Loucy (cell line): ENCODE measurements around the gene CCL18.

Source experiments
- H2AFZ ChIP-seq: fragments of 200-600 bp; sonication (generic); 2 replicates; pipeline ENCODE4 v1.6.0; 2016; ENCODE audit warnings: antibody characterized with exemption, mild to moderate bottlenecking, low read length, moderate library complexity
- H3F3A ChIP-seq: fragments of 200-600 bp; 2 replicates; pipeline ENCODE4 v1.6.0; 2016; ENCODE audit warnings: antibody characterized with exemption, low read depth, mild to moderate bottlenecking
- H3K27me3 ChIP-seq: fragments of 200-600 bp; sonication (generic); 2 replicates; pipeline ENCODE4 v1.6.1; 2014; ENCODE audit warnings: low read length, mild to moderate bottlenecking; ENCODE audit not compliant: insufficient read depth, poor library complexity, severe bottlenecking
- H3K36me3 ChIP-seq: fragments of 200-600 bp; sonication (generic); 2 replicates; pipeline ENCODE4 v1.6.1; 2016; ENCODE audit warnings: low read length; ENCODE audit not compliant: insufficient read depth
- H3K4me1 ChIP-seq: fragments of 200-600 bp; sonication (generic); 2 replicates; pipeline ENCODE4 v1.5.1; 2014; ENCODE audit warnings: low read length, mild to moderate bottlenecking; ENCODE audit not compliant: insufficient read depth, poor library complexity, severe bottlenecking
- H3K4me2 ChIP-seq: fragments of 200-600 bp; sonication (generic); 2 replicates; pipeline ENCODE4 v1.6.0; 2014; ENCODE audit warnings: antibody characterized with exemption, low read length, low read depth, mild to moderate bottlenecking; ENCODE audit not compliant: poor library complexity, severe bottlenecking
- H3K4me3 ChIP-seq: fragments of 200-600 bp; sonication (generic); 2 replicates; pipeline ENCODE4 v1.5.1; 2014; ENCODE audit warnings: low read length, mild to moderate bottlenecking, mixed read lengths; ENCODE audit not compliant: poor library complexity, severe bottlenecking
- H3K79me2 ChIP-seq: fragments of 200-600 bp; sonication (generic); 2 replicates; pipeline ENCODE4 v1.6.1; 2014; ENCODE audit warnings: low read length; ENCODE audit not compliant: insufficient read depth
- H3K9ac ChIP-seq: fragments of 200-600 bp; sonication (generic); 2 replicates; pipeline ENCODE4 v1.6.0; 2014; ENCODE audit warnings: mild to moderate bottlenecking, low read depth, low read length, moderate library complexity; ENCODE audit not compliant: poor library complexity, severe bottlenecking
- H3K9me2 ChIP-seq: fragments of 200-600 bp; sonication (generic); replicated peaks from 2 replicates; pipeline ENCODE4 v1.6.1; 2016; ENCODE audit warnings: low read depth, low read length, mixed read lengths
- H3K9me3 ChIP-seq: fragments of 200-600 bp; sonication (generic); 2 replicates; pipeline ENCODE4 v1.6.1; 2014; ENCODE audit warnings: mild to moderate bottlenecking, antibody characterized with exemption, low read length, low read depth; ENCODE audit not compliant: insufficient read depth
- H4K20me1 ChIP-seq: fragments of 200-600 bp; sonication (generic); 2 replicates; pipeline ENCODE4 v1.6.0; 2014; ENCODE audit warnings: antibody characterized with exemption, low read length, mild to moderate bottlenecking; ENCODE audit not compliant: insufficient read depth, poor library complexity, severe bottlenecking
- CTCF ChIP-seq: fragments of 200-600 bp; sonication (generic); conservative IDR thresholded peaks from 2 replicates; pipeline ENCODE4 v1.5.1; 2014; ENCODE audit warnings: mild to moderate bottlenecking, antibody characterized with exemption, low read length
- EZH2phosphoT487 ChIP-seq: fragments of 200-600 bp; IDR thresholded peaks from 2 replicates; pipeline ENCODE4 v1.6.1; 2018; ENCODE audit warnings: antibody characterized with exemption, mild to moderate bottlenecking, moderate library complexity, borderline replicate concordance

Gene CCL18

GRCh38 chr17:36104701-36105181 lies 40.7 kb downstream of the CCL18 start:
- Histone ChIP-seq H3K27me3 (no peaks in the 10 kb centered on the region), H3K79me2 (no peaks in the 10 kb centered on the region), H3K4me1 (no peaks in the 10 kb centered on the region), H3K4me2 (no peak overlapping the region), H4K20me1 (no peaks in the 10 kb centered on the region), H2AFZ (no peak overlapping the region), H3K9ac (no peak overlapping the region), H3K36me3 (no peaks in the 10 kb centered on the region), H3K9me2 (no peaks in the 10 kb centered on the region), H3K9me3 (no peaks in the 10 kb centered on the region), H3F3A (no peaks in the 10 kb centered on the region), H3K4me3 (no peak overlapping the region)
- TF ChIP-seq CTCF (no peak), EZH2phosphoT487 (no peak)

- Histone ChIP-seq H3K27me3 (no peaks in the 10 kb centered on the region), H4K20me1 (no peaks in the 10 kb centered on the region), H3K4me2 (no peak overlapping the region), H3K79me2 (no peaks in the 10 kb centered on the region), H3K9me3 (no peaks in the 10 kb centered on the region), H3F3A (no peaks in the 10 kb centered on the region), H3K9me2 (no peaks in the 10 kb centered on the region), H3K4me1 (no peaks in the 10 kb centered on the region), H2AFZ (no peak overlapping the region), H3K4me3 (no peak overlapping the region), H3K36me3 (no peaks in the 10 kb centered on the region), H3K9ac (no peak overlapping the region)
- no peak for TF ChIP-seq EZH2phosphoT487
- TF ChIP-seq CTCF: no peak
These were observed 41.9 kb downstream of the CCL18 start for GRCh38 chr17:36105781-36106492.

- Histone ChIP-seq H3K9ac (no peak overlapping the region), H3K4me3 (no peak overlapping the region), H3K4me2 (no peak overlapping the region), H3K9me3 (no peaks in the 10 kb centered on the region), H4K20me1 (no peaks in the 10 kb centered on the region), H3K27me3 (no peaks in the 10 kb centered on the region), H3K9me2 (no peaks in the 10 kb centered on the region), H3K36me3 (no peaks in the 10 kb centered on the region), H3K4me1 (no peaks in the 10 kb centered on the region), H2AFZ (no peak overlapping the region), H3F3A (no peaks in the 10 kb centered on the region), H3K79me2 (no peaks in the 10 kb centered on the region)
- TF ChIP-seq EZH2phosphoT487: no peak
- TF ChIP-seq CTCF: no peak
These were observed 42.4 kb downstream of the CCL18 start for GRCh38 chr17:36106493-36106835.
